ENCODE measurements around the gene SFMBT2.
"Not testable (repeated sequence)": the region's sequence is repeated elsewhere in the genome, so short reads cannot be mapped to it uniquely, and the experiment has no call there.

Gene SFMBT2

GRCh38 chr10:7389844-7390243, 21.0 kb downstream of the SFMBT2 start:
- POLR2A ChIA-PET, result no interaction called here
- no peak for TF ChIP-seq HDGF (IDR thresholded peaks at IDR 0.05; ENCODE audit: borderline replicate concordance)
- no peak for TF ChIP-seq ELF4 (IDR thresholded peaks at IDR 0.05)
- TF ChIP-seq SP1 (IDR thresholded peaks at IDR 0.05), result no peak
- no peak for TF ChIP-seq L3MBTL2 (conservative IDR thresholded peaks at IDR 0.05)
- TF ChIP-seq FOXA1 (IDR thresholded peaks at IDR 0.05), result no peak
- no peak for TF ChIP-seq BHLHE40 (IDR thresholded peaks at IDR 0.05; ENCODE audit: borderline replicate concordance)
- TF ChIP-seq PKNOX1 (IDR thresholded peaks at IDR 0.05), result no peak
- TF ChIP-seq LEF1 (IDR thresholded peaks at IDR 0.05; ENCODE audit: borderline replicate concordance), result no peak
- TF ChIP-seq ARNT (IDR thresholded peaks at IDR 0.05), result no peak
- TF ChIP-seq CTBP1 (IDR thresholded peaks at IDR 0.05; ENCODE audit: borderline replicate concordance), result no peak
- TF ChIP-seq NFRKB (IDR thresholded peaks at IDR 0.05), result no peak
- no peak for TF ChIP-seq TARDBP (IDR thresholded peaks at IDR 0.05)
- no peak for TF ChIP-seq SUZ12 (IDR thresholded peaks at IDR 0.05)
- no peak for TF ChIP-seq ZNF384 (IDR thresholded peaks at IDR 0.05)
- no peak for TF ChIP-seq FOXK2 (IDR thresholded peaks at IDR 0.05)
- no peak for TF ChIP-seq FOXM1 (IDR thresholded peaks at IDR 0.05; ENCODE audit: borderline replicate concordance)
- CTCF ChIA-PET, result no interaction called here
- no peak for DNase-seq (ENCODE audit: extremely low spot score)

GRCh38 chr10:7389346-7389745, 21.5 kb downstream of the SFMBT2 start:
- POLR2A ChIA-PET, result no interaction called here
- no peak for TF ChIP-seq BHLHE40 (IDR thresholded peaks at IDR 0.05; ENCODE audit: borderline replicate concordance)
- no peak for TF ChIP-seq L3MBTL2 (conservative IDR thresholded peaks at IDR 0.05)
- no peak for TF ChIP-seq FOXM1 (IDR thresholded peaks at IDR 0.05; ENCODE audit: borderline replicate concordance)
- no peak for TF ChIP-seq SUZ12 (IDR thresholded peaks at IDR 0.05)
- TF ChIP-seq TARDBP (IDR thresholded peaks at IDR 0.05), result no peak
- no peak for TF ChIP-seq ZNF384 (IDR thresholded peaks at IDR 0.05)
- no peak for TF ChIP-seq PKNOX1 (IDR thresholded peaks at IDR 0.05)
- TF ChIP-seq HDGF (IDR thresholded peaks at IDR 0.05; ENCODE audit: borderline replicate concordance), result no peak
- no peak for TF ChIP-seq FOXK2 (IDR thresholded peaks at IDR 0.05)
- TF ChIP-seq ELF4 (IDR thresholded peaks at IDR 0.05), result no peak
- TF ChIP-seq ARNT (IDR thresholded peaks at IDR 0.05), result no peak
- TF ChIP-seq LEF1 (IDR thresholded peaks at IDR 0.05; ENCODE audit: borderline replicate concordance), result no peak
- TF ChIP-seq NFRKB (IDR thresholded peaks at IDR 0.05), result no peak
- DNase-seq (ENCODE audit: extremely low spot score), result no peak
- CTCF ChIA-PET, result no interaction called here

- TF ChIP-seq FOXK2 (IDR thresholded peaks at IDR 0.05), result no peak
- TF ChIP-seq PKNOX1 (IDR thresholded peaks at IDR 0.05), result no peak
- no peak for TF ChIP-seq TARDBP (IDR thresholded peaks at IDR 0.05)
- TF ChIP-seq SP1 (IDR thresholded peaks at IDR 0.05), result no peak
- TF ChIP-seq CTBP1 (IDR thresholded peaks at IDR 0.05; ENCODE audit: borderline replicate concordance), result no peak
- TF ChIP-seq NFRKB (IDR thresholded peaks at IDR 0.05), result no peak
- TF ChIP-seq L3MBTL2 (conservative IDR thresholded peaks at IDR 0.05), result no peak
- TF ChIP-seq ELF4 (IDR thresholded peaks at IDR 0.05), result no peak
- TF ChIP-seq HDGF (IDR thresholded peaks at IDR 0.05; ENCODE audit: borderline replicate concordance), result no peak
- no peak for TF ChIP-seq SUZ12 (IDR thresholded peaks at IDR 0.05)
- TF ChIP-seq FOXM1 (IDR thresholded peaks at IDR 0.05; ENCODE audit: borderline replicate concordance), result no peak
- TF ChIP-seq BHLHE40 (IDR thresholded peaks at IDR 0.05; ENCODE audit: borderline replicate concordance), result no peak
- no peak for TF ChIP-seq FOXA1 (IDR thresholded peaks at IDR 0.05)
- TF ChIP-seq ZNF384 (IDR thresholded peaks at IDR 0.05), result no peak
- no peak for TF ChIP-seq LEF1 (IDR thresholded peaks at IDR 0.05; ENCODE audit: borderline replicate concordance)
- no peak for TF ChIP-seq ARNT (IDR thresholded peaks at IDR 0.05)
- POLR2A ChIA-PET, result no interaction called here
- CTCF ChIA-PET, result no interaction called here
- DNase-seq (ENCODE audit: extremely low spot score), result no peak
Measured at GRCh38 chr10:7388602-7389001, 22.2 kb downstream of the SFMBT2 start.

GRCh38 chr10:7388149-7388548, 22.7 kb downstream of the SFMBT2 start:
- CTCF ChIA-PET; DNase-seq (ENCODE audit: extremely low spot score); POLR2A ChIA-PET: not testable (repeated sequence)

- ChIA-PET CTCF (interaction anchor here (1.1 kb wide), 1 partner anchor 10 kb away, joined by 3 read pairs; no protein-coding TSS in a partner anchor), POLR2A (no interaction called here)
- TF ChIP-seq HDGF (IDR thresholded peaks at IDR 0.05; ENCODE audit: borderline replicate concordance) (no peak), TARDBP (IDR thresholded peaks at IDR 0.05) (no peak), SP1 (IDR thresholded peaks at IDR 0.05) (no peak), ZNF384 (IDR thresholded peaks at IDR 0.05) (no peak), ARNT (IDR thresholded peaks at IDR 0.05) (no peak), FOXA1 (IDR thresholded peaks at IDR 0.05) (no peak), NFRKB (IDR thresholded peaks at IDR 0.05) (no peak), SUZ12 (IDR thresholded peaks at IDR 0.05) (no peak), PKNOX1 (IDR thresholded peaks at IDR 0.05) (no peak), LEF1 (IDR thresholded peaks at IDR 0.05; ENCODE audit: borderline replicate concordance) (no peak), CTBP1 (IDR thresholded peaks at IDR 0.05; ENCODE audit: borderline replicate concordance) (no peak), FOXK2 (IDR thresholded peaks at IDR 0.05) (no peak), FOXM1 (IDR thresholded peaks at IDR 0.05; ENCODE audit: borderline replicate concordance) (no peak), BHLHE40 (IDR thresholded peaks at IDR 0.05; ENCODE audit: borderline replicate concordance) (no peak), L3MBTL2 (conservative IDR thresholded peaks at IDR 0.05) (no peak), ELF4 (IDR thresholded peaks at IDR 0.05) (no peak)
- DNase-seq (ENCODE audit: extremely low spot score), result no peak
Measured at GRCh38 chr10:7385114-7385513, 25.7 kb downstream of the SFMBT2 start.

- no peak for DNase-seq (ENCODE audit: extremely low spot score)
- CTCF ChIA-PET, result interaction anchor here (1.0 to 1.4 kb wide), 2 partner anchors 9 to 262 kb away, joined by 4 to 5 read pairs; no protein-coding TSS in a partner anchor
- POLR2A ChIA-PET, result no interaction called here
- TF ChIP-seq BHLHE40 (IDR thresholded peaks at IDR 0.05; ENCODE audit: borderline replicate concordance), result no peak
- TF ChIP-seq SP1 (IDR thresholded peaks at IDR 0.05), result no peak
Measured at GRCh38 chr10:7383442-7383841, 27.4 kb downstream of the SFMBT2 start.

Measured in HEK293T (cell line).